NCI-H1417 treated with DMSO at 0.1 percent for 48 hours (cell line): ENCODE results near the gene ABCC1.
"Not testable (repeated sequence)": the region's sequence is repeated elsewhere in the genome, so short reads cannot be mapped to it uniquely, and the experiment has no call there.

Experiments used
- DNase-seq: peaks from one replicate; lab custom pipeline; 2025; lab: John Stamatoyannopoulos, UW

ABCC1 gene

GRCh38 chr16:16084874-16085273 lies 135.5 kb downstream of the ABCC1 start:
- DNase-seq, result no peak

GRCh38 chr16:16086653-16087446 lies 137.4 kb downstream of the ABCC1 start:
- DNase-seq, result no peak

GRCh38 chr16:16090238-16090637 lies 140.8 kb downstream of the ABCC1 start:
- DNase-seq, result no peak

- no peak for DNase-seq
Measured at GRCh38 chr16:16092925-16093627, 143.7 kb downstream of the ABCC1 start.

- DNase-seq, result no peak
Measured at GRCh38 chr16:16093628-16094332, 144.4 kb downstream of the ABCC1 start.

GRCh38 chr16:16095646-16096045 lies 146.2 kb downstream of the ABCC1 start:
- DNase-seq, result no peak

- no peak for DNase-seq
Measured at GRCh38 chr16:16096121-16096857, 146.9 kb downstream of the ABCC1 start.

- DNase-seq, result no peak
Measured at GRCh38 chr16:16096858-16097213, 147.4 kb downstream of the ABCC1 start.

- DNase-seq, result no peak
Measured at GRCh38 chr16:16099320-16099719, 149.9 kb downstream of the ABCC1 start.

GRCh38 chr16:16100631-16101030 lies 151.2 kb downstream of the ABCC1 start:
- DNase-seq, result no peak

GRCh38 chr16:16101585-16101984 lies 152.2 kb downstream of the ABCC1 start:
- DNase-seq, result no peak

GRCh38 chr16:16102738-16103137 lies 153.3 kb downstream of the ABCC1 start:
- DNase-seq, result no peak

GRCh38 chr16:16104132-16104803 lies 154.9 kb downstream of the ABCC1 start:
- DNase-seq, result not testable (repeated sequence)

- DNase-seq, result not testable (repeated sequence)
Measured at GRCh38 chr16:16104804-16105141, 155.4 kb downstream of the ABCC1 start.

GRCh38 chr16:16105646-16106045 lies 156.2 kb downstream of the ABCC1 start:
- DNase-seq, result no peak

- no peak for DNase-seq
Measured at GRCh38 chr16:16106466-16106865, 157.1 kb downstream of the ABCC1 start.

- DNase-seq, result no peak
Measured at GRCh38 chr16:16107839-16108238, 158.4 kb downstream of the ABCC1 start.

GRCh38 chr16:16108759-16109158 lies 159.3 kb downstream of the ABCC1 start:
- no peak for DNase-seq

- DNase-seq, result no peak
Measured at GRCh38 chr16:16109453-16110110, 160.2 kb downstream of the ABCC1 start.

- no peak for DNase-seq
Measured at GRCh38 chr16:16110111-16110490, 160.7 kb downstream of the ABCC1 start.

- DNase-seq, result no peak
Measured at GRCh38 chr16:16111639-16112038, 162.2 kb downstream of the ABCC1 start.
